Bronchial epithelial cell (primary cell): ENCODE data around the gene RNASET2. TPM values are rescaled to one million over a fixed set of nuclear protein-coding genes. Genes with fewer than 3 reads are reported as not detected.

Experiments
- DNase-seq: peaks from one replicate; pipeline ENCODE4 v3.0.0-alpha.2; 2010; ENCODE audit warnings: low read depth
- FAIRE-seq: peaks from 2 replicates; lab custom pipeline; 2011; peaks lifted over from hg19 to GRCh38; lab: Jason Lieb, UNC
- H3K27me3 ChIP-seq: 2 replicates; pipeline ENCODE4 v1.5.1; 2011; ENCODE audit warnings: low read length; ENCODE audit not compliant: control insufficient read depth, insufficient read depth
- H3K36me3 ChIP-seq: 2 replicates; pipeline ENCODE4 v1.5.1; 2011; ENCODE audit warnings: low read length; ENCODE audit not compliant: control insufficient read depth, insufficient read depth
- H3K4me3 ChIP-seq: 2 replicates; pipeline ENCODE4 v1.5.1; 2011; ENCODE audit warnings: mild to moderate bottlenecking, low read depth, low read length, control low read depth
- total RNA-seq: library from RNA; depleted of rRNA; stranded (reverse); fragments of >200 nt; gene quantifications from 2 replicates; pipeline ENCODE4 v1.2.1, GENCODE V29; 2014
- TF ChIP-seq, protein P1 (sequence below): IDR thresholded peaks from 2 replicates; pipeline ENCODE4 v1.5.1; 2011; ENCODE audit warnings: mild to moderate bottlenecking, moderate library complexity, low read length, control low read depth, inconsistent platforms; ENCODE audit not compliant: insufficient read depth, severe bottlenecking

Gene RNASET2
- total RNA-seq, 1 donor from 2014 or later: 13.2 TPM

DNA sequence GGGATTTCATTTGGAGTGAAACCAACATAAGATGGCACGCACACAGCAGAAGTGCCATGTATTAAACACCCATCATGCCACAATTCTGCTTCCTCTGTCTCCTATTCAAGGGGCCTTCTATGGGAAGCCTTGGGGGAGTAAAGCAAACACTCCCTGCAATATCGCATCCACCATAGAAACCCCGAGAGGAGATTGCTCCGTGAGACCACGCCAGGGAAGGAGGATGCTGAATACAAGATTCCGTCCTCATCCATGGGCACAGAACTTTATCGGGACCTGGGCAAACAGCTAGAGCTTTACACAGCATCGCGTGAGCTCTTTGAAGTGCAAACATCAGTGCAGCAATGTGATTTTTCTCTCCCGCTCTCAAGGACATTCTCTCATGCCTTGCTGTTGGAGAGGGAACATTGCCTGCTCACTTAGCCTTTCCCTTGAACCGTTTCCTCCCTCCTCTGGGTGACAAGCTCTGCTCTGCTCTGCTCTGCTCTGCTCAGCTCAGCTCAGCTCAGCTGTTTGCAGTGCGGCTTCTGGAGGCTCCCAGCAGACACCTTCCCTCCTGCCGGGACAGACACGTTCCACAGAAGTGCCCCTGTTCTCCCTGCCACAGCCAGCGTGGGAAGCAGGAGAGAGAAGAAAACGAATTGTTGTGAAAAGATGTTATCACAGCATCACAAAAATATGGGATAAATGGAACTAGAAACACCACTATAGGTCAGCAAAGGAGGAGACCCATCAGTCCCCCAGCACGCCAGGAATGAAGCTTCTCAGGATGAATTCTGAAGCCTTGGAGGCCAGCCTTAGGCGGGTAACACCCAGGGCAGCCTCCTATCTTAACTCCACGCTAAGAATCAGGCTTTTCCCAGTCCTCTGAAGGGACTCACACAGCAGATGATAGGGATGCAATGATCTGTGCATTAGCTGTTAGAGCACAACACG is 48.2 kb downstream of the RNASET2 start:
- no peak for FAIRE-seq
- no peaks in the 10 kb centered on the region for H3K36me3 ChIP-seq
- H3K4me3 ChIP-seq: no peak overlapping the region
- H3K27me3 ChIP-seq: peaks cover 1% of the 10 kb centered on the region
- TF ChIP-seq, protein P1, sequence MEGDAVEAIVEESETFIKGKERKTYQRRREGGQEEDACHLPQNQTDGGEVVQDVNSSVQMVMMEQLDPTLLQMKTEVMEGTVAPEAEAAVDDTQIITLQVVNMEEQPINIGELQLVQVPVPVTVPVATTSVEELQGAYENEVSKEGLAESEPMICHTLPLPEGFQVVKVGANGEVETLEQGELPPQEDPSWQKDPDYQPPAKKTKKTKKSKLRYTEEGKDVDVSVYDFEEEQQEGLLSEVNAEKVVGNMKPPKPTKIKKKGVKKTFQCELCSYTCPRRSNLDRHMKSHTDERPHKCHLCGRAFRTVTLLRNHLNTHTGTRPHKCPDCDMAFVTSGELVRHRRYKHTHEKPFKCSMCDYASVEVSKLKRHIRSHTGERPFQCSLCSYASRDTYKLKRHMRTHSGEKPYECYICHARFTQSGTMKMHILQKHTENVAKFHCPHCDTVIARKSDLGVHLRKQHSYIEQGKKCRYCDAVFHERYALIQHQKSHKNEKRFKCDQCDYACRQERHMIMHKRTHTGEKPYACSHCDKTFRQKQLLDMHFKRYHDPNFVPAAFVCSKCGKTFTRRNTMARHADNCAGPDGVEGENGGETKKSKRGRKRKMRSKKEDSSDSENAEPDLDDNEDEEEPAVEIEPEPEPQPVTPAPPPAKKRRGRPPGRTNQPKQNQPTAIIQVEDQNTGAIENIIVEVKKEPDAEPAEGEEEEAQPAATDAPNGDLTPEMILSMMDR: no peak
- DNase-seq: no peak

DNA sequence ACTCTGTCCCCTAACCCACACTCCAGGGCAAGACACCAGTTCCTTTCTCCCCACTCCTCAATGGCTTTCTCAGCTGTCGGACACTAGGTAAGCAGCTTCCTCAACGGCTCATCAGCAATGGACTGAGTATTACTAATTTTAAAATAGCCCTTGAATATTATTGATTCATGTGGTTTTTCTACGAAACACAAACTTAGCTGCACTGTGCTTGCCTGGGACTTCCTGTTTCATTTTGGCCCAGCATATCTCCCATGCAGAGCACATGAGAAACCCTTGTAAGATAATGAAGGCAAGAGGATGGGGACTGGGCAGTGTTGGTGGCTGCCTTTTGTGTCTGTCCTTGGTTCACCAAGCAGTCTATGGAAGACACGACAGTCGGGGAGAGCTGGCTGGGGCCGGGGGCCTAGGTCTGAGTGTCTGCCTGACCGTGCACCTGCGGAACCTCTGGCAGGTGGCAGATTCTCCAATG is 48.9 kb downstream of the RNASET2 start:
- DNase-seq (no peak), FAIRE-seq (no peak)
- TF ChIP-seq, protein P1: no peak
- peaks cover 1% of the 10 kb centered on the region for H3K27me3 ChIP-seq
- H3K36me3 ChIP-seq: no peaks in the 10 kb centered on the region
- H3K4me3 ChIP-seq: no peak overlapping the region

DNA sequence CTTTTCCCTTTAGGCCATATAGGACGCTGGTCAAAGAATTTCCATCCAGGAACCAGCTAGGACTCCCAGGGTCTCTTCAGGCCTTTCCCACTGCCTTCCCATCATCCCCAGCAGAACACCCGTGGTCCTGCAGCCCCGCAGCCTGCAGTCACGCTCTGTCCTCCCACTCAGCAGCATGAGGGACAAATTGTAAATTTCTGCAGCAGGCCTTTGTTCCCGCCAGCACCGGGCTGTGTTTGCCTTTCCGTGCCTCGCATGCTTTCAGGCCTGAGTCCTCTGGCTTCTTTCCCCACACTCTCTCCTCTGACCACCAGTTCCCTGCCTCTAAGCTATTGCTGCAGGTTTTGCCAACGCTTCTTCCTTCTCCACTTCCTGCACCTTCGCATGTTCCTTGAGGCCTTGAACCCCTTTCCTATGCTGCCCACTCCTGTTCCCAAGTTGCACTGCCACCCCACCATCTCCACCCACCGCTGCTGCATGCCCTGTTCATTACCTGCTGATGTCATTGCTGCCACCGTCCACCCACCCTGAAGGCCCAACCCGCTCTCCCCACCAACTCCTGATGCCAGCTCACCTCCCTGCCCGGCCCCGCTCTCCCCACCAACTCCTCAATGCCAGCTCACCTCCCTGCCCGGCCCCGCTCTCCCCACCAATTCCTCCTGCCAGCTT is 49.8 kb downstream of the RNASET2 start:
- Histone ChIP-seq H3K4me3 (no peak overlapping the region), H3K27me3 (peaks cover 1% of the 10 kb centered on the region), H3K36me3 (no peaks in the 10 kb centered on the region)
- DNase-seq (no peak), FAIRE-seq (no peak)
- TF ChIP-seq, protein P1: no peak

DNA sequence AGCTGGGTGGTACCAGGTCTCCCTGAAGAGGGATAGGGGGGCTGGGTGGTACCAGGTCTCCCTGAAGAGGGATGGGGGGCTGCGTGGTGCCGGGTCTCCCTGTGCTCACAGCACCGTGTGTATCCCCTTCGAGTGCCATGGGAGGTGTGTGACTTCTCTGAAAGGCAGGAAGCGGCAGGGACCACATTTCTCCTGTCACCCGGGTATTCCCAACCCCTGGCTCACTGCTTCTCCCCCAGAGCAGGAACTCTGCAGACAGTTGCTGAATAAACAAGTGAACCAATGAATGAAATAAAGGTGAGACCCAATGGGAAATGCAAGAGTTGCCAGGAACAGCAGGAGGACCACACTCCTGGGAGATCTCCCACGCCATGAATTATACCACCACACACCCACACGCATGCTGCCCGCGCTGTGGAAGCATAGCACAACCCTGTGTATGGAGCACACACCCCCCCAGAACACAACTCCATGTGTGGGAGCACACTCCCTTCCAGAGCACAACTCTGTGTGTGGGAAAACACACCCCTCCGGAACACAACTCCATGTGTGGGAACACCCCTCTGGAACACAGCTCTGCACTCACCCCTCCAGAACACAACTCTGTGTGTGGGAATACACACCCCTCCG is 50.7 kb downstream of the RNASET2 start:
- FAIRE-seq: peak; percentile 52
- TF ChIP-seq, protein P1: no peak
- H3K4me3 ChIP-seq: no peak overlapping the region
- no peaks in the 10 kb centered on the region for H3K36me3 ChIP-seq
- H3K27me3 ChIP-seq: peaks cover 1% of the 10 kb centered on the region
- DNase-seq: no peak

DNA sequence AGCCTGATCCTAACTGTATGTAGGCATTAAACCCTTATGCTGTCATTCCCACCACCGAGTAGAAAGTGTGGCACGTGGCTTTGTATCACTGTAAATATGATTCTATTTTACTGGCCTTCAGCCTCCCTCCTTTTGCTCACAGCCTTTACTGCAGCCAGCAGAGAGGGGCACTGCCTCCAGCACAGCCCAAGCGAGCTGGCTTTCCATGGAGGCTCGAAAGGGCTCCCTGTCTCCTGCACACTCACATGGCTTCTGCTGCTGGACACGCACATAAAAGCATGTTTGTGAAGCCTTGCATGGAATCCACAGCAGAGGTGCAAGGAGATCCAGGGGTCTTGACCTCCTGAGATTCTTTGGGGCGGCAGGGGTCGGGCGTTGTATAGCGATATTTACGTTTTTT is 51.3 kb downstream of the RNASET2 start:
- no peak for FAIRE-seq
- no peak for DNase-seq
- H3K36me3 ChIP-seq: no peaks in the 10 kb centered on the region
- TF ChIP-seq, protein P1: no peak
- peaks cover 1% of the 10 kb centered on the region for H3K27me3 ChIP-seq
- H3K4me3 ChIP-seq: no peak overlapping the region
